ENCODE results near the gene BCL2L12.
"Not testable (repeated sequence)": the region's sequence is repeated elsewhere in the genome, so short reads cannot be mapped to it uniquely, and the experiment has no call there.

Gene BCL2L12

DNA sequence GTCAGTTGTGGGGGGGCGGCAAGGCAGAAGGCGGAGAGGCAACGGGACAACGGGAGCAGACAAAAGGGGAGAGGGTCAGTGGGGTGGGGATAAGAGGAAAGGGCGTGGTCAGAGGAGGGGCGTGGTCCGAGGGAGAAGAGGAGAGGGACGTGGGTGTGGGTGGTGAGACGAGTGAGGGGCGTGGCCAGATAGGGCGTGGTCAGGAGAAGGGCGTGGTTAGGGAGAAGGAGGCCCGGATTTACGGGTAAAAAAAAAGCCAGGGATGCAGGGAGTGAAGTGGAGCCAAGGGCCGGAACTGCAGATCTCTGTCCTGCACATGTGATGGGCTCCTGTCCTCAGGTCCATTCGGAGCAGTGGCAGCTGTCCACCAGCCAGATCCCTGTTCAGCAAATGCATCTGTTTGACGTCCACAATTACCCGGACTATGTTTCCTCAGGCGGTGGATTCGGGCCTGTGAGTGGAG, 46.7 kb downstream of the BCL2L12 start:
- Histone ChIP-seq H3K36me3 (ENCODE audit: insufficient read depth, low read depth, low read length) (peaks cover 33% of the 10 kb centered on the region), H3K9me3 (ENCODE audit: insufficient read depth, low read depth, low read length) (no peaks in the 10 kb centered on the region), H3K4me1 (ENCODE audit: insufficient read depth, low read length) (no peaks in the 10 kb centered on the region), H3K4me3 (ENCODE audit: low read length) (no peak overlapping the region), H3K27ac (ENCODE audit: low read length) (no peak overlapping the region), H3K27me3 (ENCODE audit: insufficient read depth, low read length) (no peaks in the 10 kb centered on the region), H3K9ac (ENCODE audit: low read depth, low read length) (no peak overlapping the region)

DNA sequence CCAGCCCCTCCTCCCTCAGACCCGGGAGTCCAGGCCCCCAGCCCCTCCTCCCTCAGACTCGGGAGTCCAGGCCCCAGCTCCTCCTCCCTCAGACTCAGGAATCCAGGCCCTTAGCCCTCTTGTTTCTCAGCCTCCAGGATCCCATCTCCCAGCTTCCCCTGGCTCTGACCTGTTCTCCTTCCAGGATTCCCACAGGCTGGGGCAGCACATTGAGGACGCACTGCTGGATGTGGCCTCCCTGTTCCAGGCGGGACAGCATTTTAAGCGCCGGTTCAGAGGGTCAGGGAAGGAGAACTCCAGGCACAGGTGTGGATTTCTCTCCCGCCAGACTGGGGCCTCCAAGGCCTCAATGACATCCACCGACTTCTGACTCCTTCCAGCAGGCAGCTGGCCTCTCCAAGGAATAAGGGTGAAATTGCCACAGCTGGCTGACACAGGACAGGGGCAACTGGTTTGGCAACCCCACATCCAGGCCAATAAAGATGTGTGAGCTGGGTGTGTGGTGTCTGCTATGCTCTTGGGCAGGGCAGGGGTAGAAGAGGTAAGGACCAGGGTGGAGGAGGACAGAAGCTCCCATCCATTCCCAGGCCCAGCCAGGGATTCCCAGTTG, 47.6 kb downstream of the BCL2L12 start:
- no peak overlapping the region for H3K4me3 ChIP-seq (ENCODE audit: low read length)
- no peak overlapping the region for H3K9ac ChIP-seq (ENCODE audit: low read depth, low read length)
- no peaks in the 10 kb centered on the region for H3K27me3 ChIP-seq (ENCODE audit: insufficient read depth, low read length)
- H3K9me3 ChIP-seq (ENCODE audit: insufficient read depth, low read depth, low read length), result no peaks in the 10 kb centered on the region
- H3K27ac ChIP-seq (ENCODE audit: low read length), result no peak overlapping the region
- peaks cover 32% of the 10 kb centered on the region for H3K36me3 ChIP-seq (ENCODE audit: insufficient read depth, low read depth, low read length)
- H3K4me1 ChIP-seq (ENCODE audit: insufficient read depth, low read length), result no peaks in the 10 kb centered on the region

DNA sequence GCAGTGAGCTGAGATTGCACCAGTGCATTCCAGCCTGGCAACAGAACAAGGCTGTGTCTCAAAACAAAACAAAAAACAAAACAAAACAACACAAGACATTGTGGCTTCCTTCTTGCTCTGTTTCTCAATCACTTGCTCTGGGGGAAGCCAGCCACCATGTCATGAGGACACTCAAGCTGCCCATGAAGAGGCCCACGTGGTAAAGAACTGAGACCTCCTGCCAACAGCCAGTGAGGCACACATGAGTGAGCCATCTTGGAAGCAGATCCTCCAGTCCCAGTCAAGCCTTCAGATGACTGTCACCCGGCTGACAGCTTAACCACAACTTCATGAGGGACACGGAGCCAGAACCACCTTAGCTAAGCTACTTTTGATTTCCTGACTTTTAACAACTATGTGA, 50.4 kb downstream of the BCL2L12 start:
- Histone ChIP-seq H3K4me3 (ENCODE audit: low read length) (no peak overlapping the region), H3K27ac (ENCODE audit: low read length) (no peak overlapping the region), H3K9ac (ENCODE audit: low read depth, low read length) (no peak overlapping the region), H3K4me1 (ENCODE audit: insufficient read depth, low read length) (no peaks in the 10 kb centered on the region), H3K9me3 (ENCODE audit: insufficient read depth, low read depth, low read length) (no peaks in the 10 kb centered on the region), H3K36me3 (ENCODE audit: insufficient read depth, low read depth, low read length) (peaks cover 12% of the 10 kb centered on the region), H3K27me3 (ENCODE audit: insufficient read depth, low read length) (no peaks in the 10 kb centered on the region)

GRCh38 chr19:49718511-49718910, 52.8 kb downstream of the BCL2L12 start:
- Histone ChIP-seq H3K9ac (ENCODE audit: low read depth, low read length) (no peak overlapping the region), H3K27me3 (ENCODE audit: insufficient read depth, low read length) (no peaks in the 10 kb centered on the region), H3K9me3 (ENCODE audit: insufficient read depth, low read depth, low read length) (no peaks in the 10 kb centered on the region), H3K27ac (ENCODE audit: low read length) (no peak overlapping the region), H3K4me1 (ENCODE audit: insufficient read depth, low read length) (no peaks in the 10 kb centered on the region), H3K4me3 (ENCODE audit: low read length) (no peak overlapping the region), H3K36me3 (ENCODE audit: insufficient read depth, low read depth, low read length) (peaks cover 3% of the 10 kb centered on the region)

- Histone ChIP-seq H3K9ac (ENCODE audit: low read depth, low read length) (no peak overlapping the region), H3K4me3 (ENCODE audit: low read length) (no peak overlapping the region), H3K27ac (ENCODE audit: low read length) (no peak overlapping the region), H3K27me3 (ENCODE audit: insufficient read depth, low read length) (no peaks in the 10 kb centered on the region), H3K36me3 (ENCODE audit: insufficient read depth, low read depth, low read length) (no peaks in the 10 kb centered on the region), H3K9me3 (ENCODE audit: insufficient read depth, low read depth, low read length) (no peaks in the 10 kb centered on the region), H3K4me1 (ENCODE audit: insufficient read depth, low read length) (no peaks in the 10 kb centered on the region)
These were observed 53.3 kb downstream of the BCL2L12 start for GRCh38 chr19:49718991-49719390.

DNA sequence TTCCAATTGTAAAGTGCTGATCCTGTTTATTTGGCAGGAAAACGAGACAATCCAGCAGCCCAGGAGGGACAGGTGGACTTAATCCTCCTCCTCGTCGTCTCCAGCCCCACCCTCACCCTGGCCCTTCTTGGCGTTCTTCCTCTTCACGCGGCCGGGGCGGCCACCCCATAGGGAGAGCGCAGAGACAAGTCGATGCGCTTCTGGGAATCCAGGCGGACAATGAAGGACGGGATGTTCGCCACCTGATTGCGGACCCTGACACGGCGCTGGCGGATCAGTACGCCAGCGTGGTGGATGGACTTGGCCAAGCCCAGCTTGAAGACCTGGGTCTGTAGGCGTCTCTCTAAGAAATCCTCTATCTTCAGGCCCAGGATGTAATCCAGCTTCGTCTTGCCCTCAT, 53.7 kb downstream of the BCL2L12 start:
- H3K36me3 ChIP-seq (ENCODE audit: insufficient read depth, low read depth, low read length); H3K27ac ChIP-seq (ENCODE audit: low read length); H3K4me3 ChIP-seq (ENCODE audit: low read length); H3K27me3 ChIP-seq (ENCODE audit: insufficient read depth, low read length); H3K9ac ChIP-seq (ENCODE audit: low read depth, low read length); H3K9me3 ChIP-seq (ENCODE audit: insufficient read depth, low read depth, low read length); H3K4me1 ChIP-seq (ENCODE audit: insufficient read depth, low read length): not testable (repeated sequence)
